NCI-H2171 treated with DMSO at 0.1 percent for 48 hours (cell line): ENCODE results near the gene IL2RA.
"Not testable (repeated sequence)": the region's sequence is repeated elsewhere in the genome, so short reads cannot be mapped to it uniquely, and the experiment has no call there.

Source experiments
- DNase-seq: peaks from one replicate; lab custom pipeline; 2025; lab: John Stamatoyannopoulos, UW

Gene IL2RA

DNA sequence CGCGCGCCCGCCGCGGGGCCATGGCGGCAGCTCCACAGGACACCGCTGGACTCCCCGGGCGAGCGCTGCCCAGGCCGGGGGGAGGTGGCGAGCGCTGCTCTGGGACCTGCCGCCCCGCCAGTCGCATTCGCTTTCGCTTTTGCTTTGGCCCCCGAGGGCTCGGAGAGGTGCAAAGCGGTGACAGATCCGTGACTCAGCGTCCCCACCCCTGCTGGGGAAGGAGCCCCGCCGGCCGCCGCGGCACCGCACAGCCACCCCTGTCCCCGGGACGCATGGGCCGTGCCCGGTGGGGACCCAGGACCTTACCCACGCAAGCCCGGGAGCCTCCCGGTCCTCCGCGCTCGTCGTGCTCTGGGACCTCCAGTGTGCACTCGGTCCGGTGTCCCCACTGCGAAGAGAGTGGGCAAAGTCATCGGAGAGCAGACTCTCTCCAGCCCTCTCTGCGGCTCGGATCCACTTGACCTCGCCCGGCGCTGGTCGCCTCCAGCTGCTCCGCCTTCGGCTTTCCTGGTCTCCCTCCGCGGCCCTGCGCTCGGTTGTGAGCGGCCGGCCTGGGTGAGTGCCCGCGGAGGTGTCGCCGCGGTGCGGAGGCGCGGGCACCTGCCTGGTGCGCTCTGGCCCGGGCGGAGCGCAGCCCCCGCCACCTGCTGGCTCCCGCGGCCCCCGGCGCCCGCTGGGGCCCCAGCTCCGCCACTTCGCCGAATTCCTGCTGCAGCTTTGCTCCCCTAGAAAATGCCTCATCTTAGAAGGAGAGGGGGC, 84.5 kb downstream of the IL2RA start, which contains the start of gene IL15RA:
Gene IL15RA, minus strand, starts transcription at position 73 of the 759 bp plus-strand sequence. Its CDS starts 51 bp downstream, at position 22.
- DNase-seq, result peak; percentile 18

DNA sequence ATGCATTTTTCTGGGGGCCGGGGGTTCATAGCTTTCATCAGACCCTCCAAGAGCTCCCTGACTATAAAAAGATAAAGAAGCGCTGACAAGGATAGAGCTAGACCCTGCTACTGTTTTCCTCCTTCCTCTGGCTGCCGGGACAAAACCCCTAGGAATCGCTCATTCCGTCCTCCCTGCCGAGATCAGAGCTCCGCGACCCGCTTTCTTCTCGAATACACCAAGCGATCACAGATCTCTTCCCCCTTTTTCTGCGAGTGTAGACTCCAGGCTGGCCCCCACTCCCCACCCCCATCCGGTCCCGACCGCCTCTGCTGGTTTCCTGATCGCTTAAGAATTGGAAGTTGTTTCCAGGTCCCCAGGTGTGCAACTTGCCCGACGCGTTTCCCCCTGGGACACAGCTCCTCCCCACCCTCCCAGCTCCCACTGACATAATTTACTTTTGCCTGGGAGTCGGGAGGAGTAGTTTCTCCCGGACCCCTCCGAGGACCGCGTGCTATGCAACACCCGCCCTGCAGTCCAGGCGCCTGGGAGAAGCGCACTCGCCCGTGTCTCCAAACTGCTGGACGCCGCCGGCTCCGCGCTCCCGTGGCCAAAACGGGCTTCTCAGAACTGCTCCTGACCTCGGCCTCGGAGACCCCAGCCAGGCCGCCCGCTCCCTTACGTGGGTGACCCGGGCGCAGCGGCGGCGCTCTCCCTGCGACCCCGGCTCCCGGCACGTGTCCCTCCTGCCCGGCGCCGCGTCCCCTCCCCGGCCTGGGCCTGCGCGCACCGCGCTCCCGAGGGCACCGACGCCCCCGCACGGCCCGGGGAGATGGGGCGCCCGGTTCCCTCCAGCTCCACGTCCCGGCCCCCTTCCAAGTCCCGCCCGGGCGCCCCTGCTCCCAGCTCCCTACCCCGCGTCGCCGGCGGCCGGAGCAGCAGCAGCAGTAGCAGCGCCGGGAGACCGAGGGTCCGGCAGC, 85.4 kb downstream of the IL2RA start:
- no peak for DNase-seq

DNA sequence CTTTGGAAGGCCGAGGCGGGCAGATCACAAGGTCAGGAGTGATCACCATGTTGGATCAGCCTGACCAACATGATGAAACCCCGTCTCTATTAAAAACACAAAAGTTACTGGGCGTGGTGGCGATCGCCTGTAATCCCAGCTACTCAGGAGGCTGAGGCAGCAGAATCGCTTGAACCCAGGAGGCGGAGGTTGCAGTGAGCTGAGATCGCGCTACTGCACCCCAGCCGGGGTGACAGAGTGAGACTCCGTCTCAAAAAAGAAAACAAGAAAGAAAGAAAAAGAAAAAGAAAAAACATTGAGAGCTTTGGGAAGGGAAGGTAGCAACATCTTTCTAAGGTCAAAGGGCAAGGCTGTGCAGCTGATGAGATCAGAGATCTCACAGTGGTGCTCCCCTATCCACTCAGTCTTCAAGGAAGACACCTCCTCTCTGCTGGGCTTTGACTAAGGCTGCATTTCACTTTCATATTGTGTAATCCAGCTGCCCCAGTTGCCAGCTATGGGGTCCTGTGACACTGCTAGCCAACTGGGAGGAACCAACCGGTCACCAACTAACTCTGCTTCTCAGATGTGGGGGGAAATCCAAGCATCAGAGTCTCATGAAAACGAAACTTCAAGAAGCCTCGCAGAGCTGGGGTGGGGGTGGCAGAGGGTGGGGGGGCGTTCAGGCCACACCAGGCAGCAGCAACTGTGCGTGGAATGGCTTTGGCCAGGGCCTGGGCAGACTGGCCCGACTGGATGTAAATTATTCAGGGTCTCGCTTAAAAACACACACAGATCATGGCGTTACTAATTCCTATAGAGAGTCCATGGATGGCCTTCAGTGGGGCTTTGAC, 86.3 kb downstream of the IL2RA start:
- DNase-seq, result no peak

DNA sequence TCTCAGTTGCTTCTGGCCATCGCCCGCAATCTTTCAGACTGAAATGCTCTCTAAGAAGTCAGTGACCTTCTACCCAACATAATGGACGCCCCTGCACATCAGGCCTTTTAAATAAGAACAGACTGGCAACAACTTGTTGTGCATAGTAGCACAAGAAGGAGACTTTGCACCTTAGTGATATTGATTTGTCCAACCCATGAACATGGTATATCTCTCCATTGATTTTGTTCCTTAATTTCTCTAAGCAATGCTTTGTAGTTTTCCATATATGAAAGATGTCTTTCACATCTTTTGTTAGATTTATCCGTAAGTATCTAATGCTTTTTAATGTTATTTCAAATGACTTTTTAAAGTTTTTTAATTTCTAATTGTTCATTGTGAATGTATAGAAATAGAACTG, 89.1 kb downstream of the IL2RA start:
- no peak for DNase-seq

DNA sequence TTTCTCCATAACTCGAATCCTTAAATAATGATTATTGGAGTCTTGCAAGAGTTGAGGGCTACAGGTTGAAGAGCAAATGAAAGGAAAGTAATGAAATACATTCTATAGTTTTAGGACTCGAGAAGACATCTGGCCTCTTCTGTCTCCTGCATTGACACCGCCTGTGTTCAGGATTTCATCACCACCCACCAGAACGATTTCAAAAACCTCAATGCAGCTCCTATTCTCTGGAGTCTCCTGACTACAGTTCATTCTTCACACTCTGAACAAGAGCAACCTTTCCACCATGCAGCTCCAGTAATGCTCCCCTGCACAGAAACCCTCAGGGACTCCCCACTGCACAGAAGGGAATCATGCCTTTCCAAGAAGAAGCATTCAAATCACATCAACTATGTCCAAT, 90.3 kb downstream of the IL2RA start:
- DNase-seq, result no peak

DNA sequence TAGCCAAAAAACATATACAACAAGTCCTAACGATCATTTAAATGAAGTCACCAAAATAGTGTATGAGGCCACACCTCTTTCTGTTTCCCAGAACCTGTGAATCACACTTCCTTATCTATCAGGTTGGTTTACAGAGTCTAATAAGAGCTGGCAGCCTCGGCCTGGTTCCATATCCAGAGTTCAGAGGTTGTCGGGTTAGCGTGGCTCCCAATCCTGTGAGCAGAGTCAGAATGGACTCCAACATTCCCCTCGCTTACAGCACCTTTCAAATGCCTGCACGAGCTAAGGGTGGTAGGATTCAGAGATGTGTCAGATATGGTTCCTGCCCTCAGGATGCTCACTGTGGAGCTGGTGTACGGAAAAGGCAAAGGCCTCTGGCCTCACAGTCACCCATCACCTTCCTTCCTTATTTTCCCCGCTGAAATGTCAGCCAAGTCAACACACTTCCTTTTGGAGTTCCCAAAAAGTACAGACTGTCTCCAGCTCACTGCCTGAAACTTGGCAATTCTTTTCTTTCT, 90.8 kb downstream of the IL2RA start:
- DNase-seq, result no peak

DNA sequence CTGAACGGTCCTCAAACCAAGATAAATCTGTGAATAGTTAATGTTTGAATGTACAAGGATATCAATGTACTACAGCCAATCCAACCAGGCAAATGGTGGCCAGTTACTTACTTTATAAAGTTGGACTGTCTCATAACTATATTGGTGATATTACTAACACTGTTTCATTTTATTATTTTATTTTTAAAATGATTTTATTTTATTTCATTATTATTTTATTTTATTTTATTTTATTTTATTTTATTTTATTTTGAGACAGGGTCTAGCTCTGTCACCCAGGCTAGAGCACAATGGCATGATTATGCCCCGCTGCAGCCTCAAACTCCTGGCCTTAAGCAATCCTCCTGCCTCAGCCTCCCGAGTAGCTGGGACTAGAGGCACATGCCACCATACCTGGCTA, 91.6 kb downstream of the IL2RA start:
- no peak for DNase-seq

DNA sequence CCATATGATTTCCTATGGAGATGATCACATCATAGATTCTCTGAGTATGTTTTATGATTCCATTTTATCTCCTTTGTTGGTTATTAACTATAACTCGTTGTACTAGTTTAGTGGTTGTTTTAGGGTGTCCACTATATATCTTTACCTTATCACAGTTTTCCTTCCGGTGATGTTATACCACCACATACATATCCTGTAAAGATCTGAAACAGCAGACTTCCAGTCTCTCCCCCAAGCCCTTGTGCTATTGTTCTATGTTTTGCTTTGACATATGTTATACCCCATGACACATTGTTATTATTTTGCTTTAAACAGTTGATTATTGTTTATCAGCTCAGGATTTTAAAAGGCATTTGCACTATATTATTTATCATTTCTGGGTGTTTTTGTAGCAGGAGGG, 92.1 kb downstream of the IL2RA start:
- DNase-seq, result no peak

DNA sequence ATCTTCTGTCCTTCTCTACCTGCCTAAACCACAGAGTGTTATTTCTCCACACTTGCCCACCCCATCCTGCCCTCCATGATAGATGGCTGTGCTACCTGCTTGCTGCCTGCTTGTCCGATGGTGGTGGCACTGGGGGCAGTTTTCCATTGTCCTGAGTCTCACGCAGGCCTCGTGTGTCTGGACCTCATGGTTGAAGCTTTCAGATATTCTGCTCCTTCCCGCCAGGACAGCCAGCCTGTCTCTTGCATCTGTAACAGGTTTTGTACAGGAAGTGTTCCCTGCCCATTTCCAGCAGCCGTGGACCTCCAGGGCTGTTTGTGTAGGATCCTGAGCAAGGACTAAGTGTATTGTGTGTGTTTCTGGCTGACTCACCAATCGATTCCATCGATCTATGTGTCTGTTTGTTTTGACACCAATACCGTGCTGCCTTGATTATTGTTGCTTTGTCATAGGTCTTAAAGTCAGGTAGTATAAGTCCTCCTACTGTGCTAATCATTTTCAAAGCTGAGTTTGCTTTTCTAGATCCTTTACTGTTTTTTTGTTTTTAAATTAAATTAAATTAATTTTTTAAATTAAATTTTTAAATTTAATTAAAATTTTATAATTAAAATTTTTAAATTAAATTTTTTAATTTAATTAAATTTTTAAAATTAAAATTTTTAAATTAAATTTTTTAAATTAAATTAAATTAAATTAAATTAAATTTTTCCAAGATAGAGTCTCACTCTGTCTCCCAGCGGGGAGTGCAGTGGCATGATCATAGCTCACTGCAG, 93.3 kb downstream of the IL2RA start:
- no peak for DNase-seq

DNA sequence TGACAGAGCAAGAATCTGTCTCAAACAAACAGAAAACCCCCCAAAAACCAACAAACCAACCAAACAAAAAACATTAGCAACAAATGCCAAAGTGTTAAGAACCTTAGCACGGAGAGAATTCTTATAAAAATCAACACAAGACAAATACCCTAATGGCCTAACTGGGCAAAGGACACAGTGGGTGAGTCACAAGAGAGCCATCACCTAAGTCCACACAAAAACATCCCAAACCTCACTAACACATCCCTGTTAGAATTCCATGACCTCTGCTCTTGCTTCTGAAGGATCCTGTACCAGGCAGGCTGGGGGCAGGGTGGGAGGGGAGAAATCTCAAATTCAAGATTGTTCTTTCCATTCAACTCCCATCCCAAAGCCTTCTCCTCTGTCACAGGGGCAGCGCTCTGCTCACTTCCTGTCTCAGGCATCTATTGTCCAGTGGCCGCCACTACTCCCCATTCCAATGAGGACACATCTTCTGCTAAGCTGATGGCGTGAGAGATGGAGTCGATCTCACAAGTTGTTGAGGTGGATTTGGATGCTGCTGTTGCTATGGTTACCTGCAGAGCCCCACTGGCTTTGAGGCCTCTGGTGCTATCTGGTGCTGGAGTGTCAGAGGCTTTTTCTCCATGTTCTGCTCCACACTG, 94.0 kb downstream of the IL2RA start:
- DNase-seq, result no peak

DNA sequence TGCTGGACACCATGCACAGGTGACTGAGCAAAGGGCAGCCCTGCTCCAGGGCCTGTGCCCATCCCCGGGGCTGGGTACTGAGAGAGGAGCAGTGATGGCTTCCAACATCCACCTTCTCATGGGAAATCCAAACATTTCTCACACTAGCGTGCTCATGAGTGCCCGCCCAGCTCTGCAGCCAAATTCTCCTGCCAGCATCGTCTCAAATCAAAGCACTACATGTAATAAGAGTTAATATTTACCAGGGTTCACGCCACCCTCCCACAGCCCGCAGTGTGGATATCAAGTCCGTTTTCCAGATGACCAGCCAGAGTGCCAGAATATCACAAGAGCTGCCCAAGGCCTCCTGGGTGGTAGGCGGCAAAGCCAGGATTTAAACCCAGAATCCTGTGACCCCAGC, 96.9 kb downstream of the IL2RA start:
- DNase-seq, result no peak

DNA sequence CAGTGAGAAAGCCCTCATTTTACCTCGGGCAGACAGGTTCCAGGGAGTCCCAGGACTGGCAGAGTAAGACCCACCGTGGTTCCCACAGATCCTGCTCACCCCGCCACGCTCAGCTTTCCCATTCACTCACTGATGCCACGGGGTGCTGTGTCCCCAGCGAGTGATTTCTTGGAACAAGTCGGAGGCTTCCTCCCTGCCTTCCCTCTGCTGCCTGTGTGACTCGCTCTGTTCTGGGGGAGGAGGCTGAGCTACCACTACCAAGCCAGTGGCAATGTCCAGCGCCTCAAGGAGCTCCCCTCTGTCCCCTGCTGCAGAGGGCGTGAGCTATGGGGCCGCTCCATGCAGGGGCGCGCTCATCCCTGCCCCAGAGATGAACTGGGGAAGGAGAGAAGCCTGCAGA, 97.4 kb downstream of the IL2RA start:
- DNase-seq, result no peak

DNA sequence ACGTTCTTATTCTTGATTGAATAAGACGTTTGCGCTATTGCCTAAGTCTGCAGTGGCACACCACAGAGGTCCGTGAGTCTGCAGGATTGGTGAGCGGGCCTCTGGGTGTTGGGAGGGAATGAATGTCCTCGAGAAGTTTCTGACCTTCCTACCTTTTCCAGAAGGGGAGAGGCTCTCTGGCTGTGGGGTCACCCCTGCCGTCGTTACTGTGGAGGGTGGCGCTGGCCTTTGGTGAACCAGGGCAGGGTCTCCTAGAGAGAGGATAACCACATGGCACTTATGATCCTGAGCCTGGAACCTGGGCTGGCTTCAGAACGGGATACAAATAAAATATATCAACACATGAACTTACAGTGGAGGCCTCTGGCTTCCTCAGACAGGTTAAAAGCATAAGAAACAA, 98.6 kb downstream of the IL2RA start:
- DNase-seq, result no peak

DNA sequence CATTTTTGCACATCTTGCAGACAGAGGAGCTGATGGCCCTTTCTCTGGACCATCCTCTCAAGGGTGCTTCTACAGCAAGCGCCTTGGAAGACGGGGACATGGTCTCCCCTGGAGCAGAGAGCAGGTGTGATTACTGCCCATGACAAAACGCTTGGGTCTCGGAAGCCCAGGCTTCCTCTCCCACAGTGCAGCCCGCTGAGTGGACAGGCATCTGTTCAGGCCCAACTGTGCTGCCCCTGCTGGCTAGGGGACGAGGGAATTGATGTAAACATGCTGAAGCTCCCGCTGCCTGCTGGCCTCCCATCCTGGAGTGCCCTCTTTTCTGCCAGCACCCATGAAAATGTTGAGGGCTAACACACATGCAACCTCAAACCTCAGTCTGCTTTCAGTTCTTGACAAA, 99.1 kb downstream of the IL2RA start:
- no peak for DNase-seq

DNA sequence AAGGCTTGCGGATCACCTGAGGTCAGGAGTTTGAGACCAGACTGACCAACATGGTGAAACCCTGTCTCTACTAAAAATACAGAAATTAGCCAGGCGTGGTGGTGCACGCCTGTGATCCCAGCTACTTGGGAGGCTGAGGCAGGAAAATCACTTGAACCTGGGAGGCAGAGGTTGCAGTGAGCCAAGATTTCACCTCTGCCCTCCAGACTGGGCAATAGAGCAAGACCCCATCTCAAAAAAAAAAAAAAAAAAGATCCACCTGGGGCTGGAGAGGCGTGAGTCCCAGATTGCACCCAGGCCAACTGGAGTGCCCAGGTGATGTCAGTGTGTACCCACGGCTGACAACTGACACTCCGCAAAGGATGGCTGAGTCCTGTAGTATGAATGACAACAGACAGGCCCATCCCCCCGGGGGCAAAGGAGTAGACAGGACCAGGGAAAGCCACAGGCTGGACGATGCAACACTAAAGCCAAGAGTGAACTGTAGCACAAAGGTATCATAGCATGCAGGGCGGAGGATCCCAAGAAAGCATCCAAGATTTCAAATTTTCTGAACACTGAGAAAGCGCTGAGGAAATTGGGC, 99.7 kb downstream of the IL2RA start:
- not testable (repeated sequence) for DNase-seq

DNA sequence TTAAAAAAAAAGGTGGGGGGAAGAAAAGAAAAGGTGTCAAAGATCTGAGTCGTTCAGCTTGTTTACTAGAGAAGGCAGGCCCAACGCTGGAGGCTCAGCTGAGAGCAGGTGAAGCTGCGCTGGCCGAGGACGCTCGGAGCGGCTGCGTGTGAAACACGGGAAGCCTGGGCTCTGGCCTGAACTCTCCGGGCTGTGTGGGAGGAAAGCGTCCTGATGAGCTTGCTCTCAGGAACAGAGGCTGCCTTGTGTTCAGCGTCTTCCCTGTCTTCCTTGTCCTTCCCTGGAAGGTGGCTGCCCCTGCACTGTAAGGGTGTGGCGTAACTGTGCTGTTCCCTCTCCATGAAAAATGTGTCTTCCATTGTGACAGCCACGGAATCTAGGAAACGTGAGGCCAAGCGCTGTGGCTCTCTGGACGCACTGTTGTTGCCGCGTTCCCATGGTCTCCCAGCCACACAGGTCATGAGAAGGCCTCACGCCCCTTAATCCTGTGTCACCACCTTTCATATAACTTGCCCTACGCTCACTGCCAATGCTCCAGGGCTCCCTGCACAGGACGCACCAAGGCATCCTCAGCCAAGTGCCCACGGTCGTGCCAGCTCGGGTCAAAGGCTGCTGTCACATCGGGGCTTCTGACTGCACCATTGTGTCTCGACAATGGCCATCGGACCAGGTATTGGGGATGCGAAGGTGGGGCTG, 100.6 kb downstream of the IL2RA start:
- DNase-seq, result no peak

DNA sequence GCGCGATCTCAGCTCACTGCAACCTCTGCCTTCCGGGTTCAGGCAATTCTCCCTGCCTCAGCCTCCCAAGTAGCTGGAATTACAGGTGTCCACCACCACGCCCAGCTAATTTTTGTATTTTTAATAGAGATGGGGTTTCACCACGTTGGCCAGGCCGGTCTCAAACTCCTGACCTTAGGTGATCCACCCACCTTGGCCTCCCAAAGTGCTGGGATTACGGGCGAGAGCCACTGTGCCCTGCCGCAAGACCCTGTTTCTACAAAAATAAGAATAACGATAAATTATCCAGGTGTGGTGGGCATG, 101.2 kb downstream of the IL2RA start:
- not testable (repeated sequence) for DNase-seq
